ENCODE data around the gene HORMAD1. TPM values are rescaled to one million over a fixed set of nuclear protein-coding genes. Genes with fewer than 3 reads are reported as not detected.

HORMAD1 gene
- polyA plus RNA-seq, 1 of the 3 experiments (the other 2 are of a cell fraction), result not detected

DNA sequence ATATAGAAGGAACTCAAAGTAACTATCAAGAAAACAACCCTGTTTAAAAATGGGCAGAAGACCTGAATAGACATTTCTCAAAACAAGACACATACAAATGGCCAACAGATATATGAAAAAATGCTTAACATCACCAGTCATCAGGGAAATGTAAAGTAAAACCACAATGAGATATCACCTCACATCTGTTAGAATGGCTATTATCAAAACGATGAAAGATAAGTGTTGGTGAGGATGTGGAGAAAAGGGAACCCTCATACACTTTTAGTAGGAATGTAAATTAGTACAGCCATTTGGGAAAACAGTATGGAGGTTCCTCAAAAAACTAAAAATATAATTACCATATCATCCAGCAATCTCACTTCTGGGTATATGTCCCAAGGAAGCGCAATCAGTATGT lies 41.9 kb upstream of the HORMAD1 start:
- no peaks in the 10 kb centered on the region for H3K9me2 ChIP-seq
- H3K27me3 ChIP-seq (ENCODE audit: insufficient read depth), result no peaks in the 10 kb centered on the region
- H4K20me1 ChIP-seq (ENCODE audit: insufficient read depth), result no peaks in the 10 kb centered on the region
- H3K79me2 ChIP-seq (ENCODE audit: insufficient read depth), result no peaks in the 10 kb centered on the region
- H3K4me1 ChIP-seq (ENCODE audit: control insufficient read depth in 1 of 2, insufficient read depth in 2 of 2, low read depth in 1 of 2, low read length in 1 of 2), result peaks cover 0 to 5% of the 10 kb centered on the region in 2 experiments; a peak in 2 of 4 replicates
- no peak overlapping the region for H2AFZ ChIP-seq (ENCODE audit: low read depth)
- 73% methylated on average over 2 of the region's 2 CpGs for WGBS (ENCODE audit: low lambda C conversion rate)
- TF ChIP-seq RFX5 (IDR thresholded peaks at IDR 0.05; ENCODE audit: low read length), result no peak
- TF ChIP-seq, protein P1, sequence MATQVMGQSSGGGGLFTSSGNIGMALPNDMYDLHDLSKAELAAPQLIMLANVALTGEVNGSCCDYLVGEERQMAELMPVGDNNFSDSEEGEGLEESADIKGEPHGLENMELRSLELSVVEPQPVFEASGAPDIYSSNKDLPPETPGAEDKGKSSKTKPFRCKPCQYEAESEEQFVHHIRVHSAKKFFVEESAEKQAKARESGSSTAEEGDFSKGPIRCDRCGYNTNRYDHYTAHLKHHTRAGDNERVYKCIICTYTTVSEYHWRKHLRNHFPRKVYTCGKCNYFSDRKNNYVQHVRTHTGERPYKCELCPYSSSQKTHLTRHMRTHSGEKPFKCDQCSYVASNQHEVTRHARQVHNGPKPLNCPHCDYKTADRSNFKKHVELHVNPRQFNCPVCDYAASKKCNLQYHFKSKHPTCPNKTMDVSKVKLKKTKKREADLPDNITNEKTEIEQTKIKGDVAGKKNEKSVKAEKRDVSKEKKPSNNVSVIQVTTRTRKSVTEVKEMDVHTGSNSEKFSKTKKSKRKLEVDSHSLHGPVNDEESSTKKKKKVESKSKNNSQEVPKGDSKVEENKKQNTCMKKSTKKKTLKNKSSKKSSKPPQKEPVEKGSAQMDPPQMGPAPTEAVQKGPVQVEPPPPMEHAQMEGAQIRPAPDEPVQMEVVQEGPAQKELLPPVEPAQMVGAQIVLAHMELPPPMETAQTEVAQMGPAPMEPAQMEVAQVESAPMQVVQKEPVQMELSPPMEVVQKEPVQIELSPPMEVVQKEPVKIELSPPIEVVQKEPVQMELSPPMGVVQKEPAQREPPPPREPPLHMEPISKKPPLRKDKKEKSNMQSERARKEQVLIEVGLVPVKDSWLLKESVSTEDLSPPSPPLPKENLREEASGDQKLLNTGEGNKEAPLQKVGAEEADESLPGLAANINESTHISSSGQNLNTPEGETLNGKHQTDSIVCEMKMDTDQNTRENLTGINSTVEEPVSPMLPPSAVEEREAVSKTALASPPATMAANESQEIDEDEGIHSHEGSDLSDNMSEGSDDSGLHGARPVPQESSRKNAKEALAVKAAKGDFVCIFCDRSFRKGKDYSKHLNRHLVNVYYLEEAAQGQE (IDR thresholded peaks at IDR 0.05; ENCODE audit: low read depth, low read length), result no peak
- no peak for TF ChIP-seq GATA2 (CRISPR knock-in tag; IDR thresholded peaks at IDR 0.05)
- TF ChIP-seq MXI1 (IDR thresholded peaks at IDR 0.05; ENCODE audit: low read depth, low read length), result no peak
- TF ChIP-seq SMC3 (IDR thresholded peaks at IDR 0.05; ENCODE audit: low read depth, low read length), result no peak
- no peak for TF ChIP-seq RAD21 (IDR thresholded peaks at IDR 0.05; ENCODE audit: low read length)
- no peak for TF ChIP-seq POLR2AphosphoS5 (IDR thresholded peaks at IDR 0.05; ENCODE audit: low read depth, low read length)
- TF ChIP-seq, protein P2, sequence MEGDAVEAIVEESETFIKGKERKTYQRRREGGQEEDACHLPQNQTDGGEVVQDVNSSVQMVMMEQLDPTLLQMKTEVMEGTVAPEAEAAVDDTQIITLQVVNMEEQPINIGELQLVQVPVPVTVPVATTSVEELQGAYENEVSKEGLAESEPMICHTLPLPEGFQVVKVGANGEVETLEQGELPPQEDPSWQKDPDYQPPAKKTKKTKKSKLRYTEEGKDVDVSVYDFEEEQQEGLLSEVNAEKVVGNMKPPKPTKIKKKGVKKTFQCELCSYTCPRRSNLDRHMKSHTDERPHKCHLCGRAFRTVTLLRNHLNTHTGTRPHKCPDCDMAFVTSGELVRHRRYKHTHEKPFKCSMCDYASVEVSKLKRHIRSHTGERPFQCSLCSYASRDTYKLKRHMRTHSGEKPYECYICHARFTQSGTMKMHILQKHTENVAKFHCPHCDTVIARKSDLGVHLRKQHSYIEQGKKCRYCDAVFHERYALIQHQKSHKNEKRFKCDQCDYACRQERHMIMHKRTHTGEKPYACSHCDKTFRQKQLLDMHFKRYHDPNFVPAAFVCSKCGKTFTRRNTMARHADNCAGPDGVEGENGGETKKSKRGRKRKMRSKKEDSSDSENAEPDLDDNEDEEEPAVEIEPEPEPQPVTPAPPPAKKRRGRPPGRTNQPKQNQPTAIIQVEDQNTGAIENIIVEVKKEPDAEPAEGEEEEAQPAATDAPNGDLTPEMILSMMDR (IDR thresholded peaks at IDR 0.05), result no peak
- TF ChIP-seq, protein P3, sequence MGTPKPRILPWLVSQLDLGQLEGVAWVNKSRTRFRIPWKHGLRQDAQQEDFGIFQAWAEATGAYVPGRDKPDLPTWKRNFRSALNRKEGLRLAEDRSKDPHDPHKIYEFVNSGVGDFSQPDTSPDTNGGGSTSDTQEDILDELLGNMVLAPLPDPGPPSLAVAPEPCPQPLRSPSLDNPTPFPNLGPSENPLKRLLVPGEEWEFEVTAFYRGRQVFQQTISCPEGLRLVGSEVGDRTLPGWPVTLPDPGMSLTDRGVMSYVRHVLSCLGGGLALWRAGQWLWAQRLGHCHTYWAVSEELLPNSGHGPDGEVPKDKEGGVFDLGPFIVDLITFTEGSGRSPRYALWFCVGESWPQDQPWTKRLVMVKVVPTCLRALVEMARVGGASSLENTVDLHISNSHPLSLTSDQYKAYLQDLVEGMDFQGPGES (IDR thresholded peaks at IDR 0.05; ENCODE audit: low read depth, low read length), result no peak
- no peak for TF ChIP-seq MEF2A (IDR thresholded peaks at IDR 0.05; ENCODE audit: borderline replicate concordance, low read depth)
- TF ChIP-seq, protein P4, sequence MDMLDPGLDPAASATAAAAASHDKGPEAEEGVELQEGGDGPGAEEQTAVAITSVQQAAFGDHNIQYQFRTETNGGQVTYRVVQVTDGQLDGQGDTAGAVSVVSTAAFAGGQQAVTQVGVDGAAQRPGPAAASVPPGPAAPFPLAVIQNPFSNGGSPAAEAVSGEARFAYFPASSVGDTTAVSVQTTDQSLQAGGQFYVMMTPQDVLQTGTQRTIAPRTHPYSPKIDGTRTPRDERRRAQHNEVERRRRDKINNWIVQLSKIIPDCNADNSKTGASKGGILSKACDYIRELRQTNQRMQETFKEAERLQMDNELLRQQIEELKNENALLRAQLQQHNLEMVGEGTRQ (IDR thresholded peaks at IDR 0.05; ENCODE audit: borderline replicate concordance, low read depth, low read length), result no peak
- TF ChIP-seq SIN3A (IDR thresholded peaks at IDR 0.05; ENCODE audit: borderline replicate concordance, low read depth, low read length), result no peak
- TF ChIP-seq RXRA (IDR thresholded peaks at IDR 0.05; ENCODE audit: borderline replicate concordance, low read depth), result no peak
- TF ChIP-seq EP300 (IDR thresholded peaks at IDR 0.05; ENCODE audit: borderline replicate concordance in 1 of 2, low read depth in 1 of 2, low read length in 1 of 2), result no peak
- TF ChIP-seq JUND (IDR thresholded peaks at IDR 0.05), result no peak
- no peak for TF ChIP-seq TCF12 (IDR thresholded peaks at IDR 0.05)
- H3K4me2 ChIP-seq, result no peak overlapping the region
- no peak overlapping the region for H3K4me3 ChIP-seq (ENCODE audit: low read depth in 2 of 2, low read length in 1 of 2)
- POLR2A ChIA-PET, result no interaction called here
- no peak overlapping the region for H3K27ac ChIP-seq (ENCODE audit: low read depth in 2 of 2, low read length in 1 of 2)
- CTCF ChIA-PET, result no interaction called here
- H3K36me3 ChIP-seq (replicated peaks in 1 of 2; ENCODE audit: control insufficient read depth in 1 of 2, insufficient read depth in 2 of 2, low read length in 1 of 2), result no peaks in the 10 kb centered on the region
- H3F3A ChIP-seq (replicated peaks; ENCODE audit: insufficient read depth), result peaks cover 4% of the 10 kb centered on the region
- no peak overlapping the region for H3K9ac ChIP-seq
- no peaks in the 10 kb centered on the region for H3K9me3 ChIP-seq
- DNase-seq, result no peak

Measured in SK-N-SH (cell line).